ENCODE data around the gene PAPPA.

Gene PAPPA

DNA sequence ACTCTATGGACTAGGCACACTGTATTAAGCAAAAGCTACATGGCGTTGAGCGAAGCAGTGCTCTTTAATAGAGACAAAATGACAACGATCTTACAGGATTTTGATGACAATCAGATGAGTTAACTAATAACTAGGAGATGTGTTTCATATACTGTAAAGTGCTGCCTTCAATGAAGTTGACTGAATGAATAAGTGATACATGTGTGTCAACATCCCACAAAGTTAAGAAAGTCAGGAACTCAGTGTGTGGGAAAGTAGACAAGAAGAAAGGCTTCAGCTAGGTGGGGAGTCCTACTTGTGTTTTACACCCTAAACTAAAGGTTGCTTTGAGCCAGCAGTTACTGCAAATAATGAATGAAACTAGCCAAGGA is 79.6 kb downstream of the PAPPA start:
- DNase-seq, result no peak

DNA sequence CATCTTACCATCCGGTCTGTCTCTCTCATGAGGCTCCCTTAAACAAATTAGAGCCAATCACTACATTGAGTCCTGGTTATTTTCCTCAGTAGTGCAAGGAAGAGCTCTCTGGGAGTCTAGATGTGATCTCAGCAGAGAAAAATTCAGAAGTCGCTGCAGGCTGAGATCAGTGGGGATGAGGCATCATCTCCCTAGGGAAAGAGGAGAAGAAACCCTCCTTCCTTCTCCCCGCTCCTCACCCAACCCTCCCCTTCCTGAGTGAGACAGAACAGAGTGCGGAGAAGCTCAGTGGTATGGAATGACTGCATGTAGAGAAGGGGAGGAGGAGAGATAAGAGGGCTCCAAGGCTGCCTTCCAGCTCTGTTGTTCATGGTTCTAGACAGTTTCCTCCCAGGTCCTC is 80.5 kb downstream of the PAPPA start:
- DNase-seq, result no peak

DNA sequence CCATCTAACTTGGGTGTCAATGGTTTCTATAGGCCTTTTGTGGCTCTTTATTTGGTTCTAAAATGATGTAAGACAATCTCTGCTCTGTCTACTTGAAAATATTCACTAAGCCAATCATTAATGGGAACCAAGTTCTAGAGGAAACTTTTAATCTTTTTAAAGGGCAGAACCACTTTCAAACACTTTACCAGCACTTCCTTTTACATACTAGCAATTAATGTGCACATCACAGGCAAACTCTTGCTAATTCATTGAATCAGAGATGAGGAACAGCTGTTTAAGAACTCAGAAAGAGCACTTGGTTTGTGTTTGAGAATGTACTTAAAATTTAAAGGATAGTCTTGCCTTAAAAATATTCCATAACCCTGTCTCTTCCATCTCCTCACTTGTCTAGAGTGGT is 83.4 kb downstream of the PAPPA start:
- no peak for DNase-seq

DNA sequence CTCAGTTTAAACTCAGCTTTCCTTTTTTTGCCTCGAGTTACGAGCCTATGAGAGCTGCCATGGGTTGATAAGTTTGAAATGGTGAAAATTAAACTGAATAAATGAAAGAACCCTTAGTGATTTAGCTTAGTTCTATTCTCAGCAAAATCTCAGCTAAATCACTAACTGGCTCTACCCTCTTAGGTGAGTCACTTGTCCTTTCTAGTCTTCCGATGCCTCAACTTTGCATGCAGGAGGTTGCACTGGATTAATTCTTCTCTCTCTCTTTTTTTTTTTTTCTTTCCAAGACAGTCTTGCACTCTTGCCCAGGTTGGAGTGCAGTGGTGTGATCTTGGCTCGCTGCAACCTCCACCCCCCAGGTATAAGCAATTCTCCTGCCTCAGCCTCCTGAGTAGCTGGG is 83.9 kb downstream of the PAPPA start:
- DNase-seq, result no peak

DNA sequence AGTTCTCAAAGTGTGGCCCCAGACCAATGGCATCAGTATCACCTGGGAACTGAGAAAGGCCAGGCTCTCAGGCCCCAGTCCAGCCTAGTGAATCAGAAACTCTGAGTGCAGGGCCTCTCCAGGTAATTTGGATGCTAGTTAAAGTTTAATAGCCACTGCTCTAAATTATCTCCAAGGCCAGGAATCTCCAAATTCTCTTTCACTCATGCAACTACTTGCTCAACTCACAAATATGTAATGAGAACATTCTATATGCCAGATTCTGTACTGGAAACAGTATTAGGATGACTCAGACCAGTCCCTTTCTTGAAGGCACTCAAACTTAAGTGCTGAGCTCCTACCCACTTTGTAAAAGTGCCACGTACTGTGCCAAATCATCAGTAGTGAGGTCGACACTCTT is 84.6 kb downstream of the PAPPA start:
- DNase-seq, result no peak

DNA sequence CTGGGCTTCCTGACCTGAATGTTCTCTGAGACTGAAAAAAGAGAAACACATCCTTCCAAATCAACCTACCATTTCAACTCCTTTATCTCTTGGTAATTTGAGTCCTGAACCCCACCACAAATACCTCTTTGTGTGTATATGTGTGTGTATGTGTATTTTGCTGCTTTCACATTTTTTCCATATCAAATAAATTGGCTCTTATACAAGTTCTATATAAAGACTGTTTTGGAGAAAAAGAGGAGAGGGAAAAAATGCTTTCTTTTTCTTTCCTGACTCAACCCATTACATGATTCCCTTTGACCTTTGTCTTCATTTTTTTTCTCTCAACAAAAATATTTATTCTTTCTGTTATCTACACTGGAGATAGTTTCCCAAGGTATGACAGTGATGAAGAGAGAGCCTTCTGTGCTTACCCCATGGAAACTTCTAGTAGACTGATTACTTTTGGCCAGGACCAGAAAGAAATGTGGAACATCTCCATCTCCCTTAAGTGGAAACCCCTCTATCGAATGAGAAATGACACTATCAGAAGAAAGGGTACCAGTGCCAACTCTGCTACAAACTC is 85.3 kb downstream of the PAPPA start:
- no peak for DNase-seq

DNA sequence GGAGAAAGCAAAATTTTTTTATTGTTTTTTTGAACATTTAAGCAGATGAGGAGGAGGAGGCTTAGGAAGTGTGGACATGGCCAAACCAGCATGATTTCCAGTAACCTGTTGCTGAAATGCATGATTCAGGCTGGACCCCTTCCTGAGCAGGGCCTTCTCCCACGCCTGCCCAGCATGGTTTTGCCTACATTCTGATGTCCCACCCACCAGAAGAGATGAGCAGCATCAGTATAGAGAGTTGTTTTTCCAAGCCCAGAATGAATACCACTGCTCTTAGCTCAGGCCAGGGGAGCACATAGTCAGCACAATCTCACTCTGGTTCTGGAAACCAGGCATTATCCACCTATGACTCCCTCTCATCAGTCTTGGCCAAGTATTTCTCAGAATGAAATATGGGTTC is 90.1 kb downstream of the PAPPA start:
- DNase-seq, result no peak

DNA sequence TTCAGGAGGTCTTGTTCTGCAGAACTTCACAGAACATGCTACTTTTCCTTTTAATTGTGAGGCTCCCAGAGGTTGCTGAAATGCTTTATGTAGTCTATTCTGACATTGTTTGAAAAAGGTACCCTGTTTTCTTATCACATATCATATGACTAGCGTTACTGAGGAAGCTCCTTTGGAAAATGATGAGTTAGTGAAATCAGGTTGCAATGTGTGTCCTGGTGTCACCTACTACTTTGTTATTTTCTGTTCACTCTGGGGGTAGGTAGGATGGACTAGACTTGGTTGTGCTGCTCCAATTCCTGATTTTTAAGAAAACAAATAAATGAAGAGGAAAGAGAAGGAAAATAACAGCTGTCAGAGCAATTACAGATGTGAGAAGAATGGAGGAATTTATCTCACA is 93.7 kb downstream of the PAPPA start:
- DNase-seq, result no peak

DNA sequence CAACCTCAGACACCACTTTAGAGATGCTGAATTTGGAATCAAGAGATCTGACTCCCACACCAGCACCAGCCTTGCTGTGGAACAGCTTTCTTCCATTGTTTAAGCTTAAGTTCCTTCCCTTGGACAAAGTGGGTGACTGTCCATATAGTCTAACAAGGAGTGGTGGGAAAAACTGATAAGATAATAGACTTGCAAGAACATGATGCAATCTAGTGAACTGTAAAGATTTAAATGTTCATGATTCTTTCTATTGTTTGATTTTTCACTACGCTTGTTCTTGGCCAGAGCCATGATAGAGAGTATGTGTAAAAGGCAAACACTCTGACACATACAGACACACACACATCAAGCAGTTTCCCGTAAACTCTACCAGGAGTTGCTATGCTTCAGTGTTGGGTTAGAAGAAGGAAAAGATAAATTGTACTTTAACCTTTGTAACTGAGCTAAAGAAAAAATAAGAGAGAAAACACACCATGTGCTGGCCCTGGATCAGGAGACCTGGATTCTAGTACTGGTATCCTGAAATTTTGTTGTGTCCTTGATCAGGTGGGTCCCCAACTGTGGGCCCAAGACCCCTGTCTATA is 94.3 kb downstream of the PAPPA start:
- no peak for DNase-seq

DNA sequence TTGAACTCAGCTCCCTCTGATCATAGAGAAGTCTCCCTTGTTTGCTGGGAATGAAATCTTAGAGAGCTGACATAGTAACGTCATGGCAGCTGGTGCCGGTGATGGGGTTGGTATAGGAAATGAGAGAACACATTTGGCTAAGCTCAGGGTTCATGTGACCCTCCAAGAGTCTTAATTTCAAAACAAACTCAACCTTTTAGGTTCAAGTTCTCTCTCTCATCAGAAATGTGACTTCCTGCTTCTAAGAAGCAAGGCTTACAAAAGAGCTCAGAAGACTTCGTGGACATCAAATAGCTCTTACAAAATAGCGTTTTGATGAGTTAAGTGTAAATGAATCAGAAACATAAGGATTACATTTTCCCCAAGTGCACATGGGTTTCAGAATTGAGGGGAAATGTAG is 97.3 kb downstream of the PAPPA start:
- no peak for DNase-seq

DNA sequence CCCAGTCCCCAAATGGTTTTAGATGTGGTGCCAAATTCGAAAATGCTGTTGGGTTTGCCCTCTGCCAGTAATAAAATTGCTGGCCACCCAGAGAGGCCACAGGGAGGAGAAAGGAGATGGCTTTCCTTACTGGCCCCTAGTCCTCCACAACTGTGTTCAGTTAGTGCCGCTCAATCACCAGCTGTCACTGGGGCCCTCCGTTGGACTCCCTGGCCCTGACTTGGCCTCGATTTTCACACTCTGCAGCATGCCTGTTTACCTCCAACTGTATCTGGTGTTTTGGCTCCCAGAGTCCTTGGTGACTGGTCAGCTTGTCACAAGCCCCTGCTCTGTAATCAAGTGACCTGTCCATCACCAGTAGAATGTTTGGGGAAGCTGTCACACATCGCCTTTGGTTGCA is 97.8 kb downstream of the PAPPA start:
- DNase-seq, result no peak

DNA sequence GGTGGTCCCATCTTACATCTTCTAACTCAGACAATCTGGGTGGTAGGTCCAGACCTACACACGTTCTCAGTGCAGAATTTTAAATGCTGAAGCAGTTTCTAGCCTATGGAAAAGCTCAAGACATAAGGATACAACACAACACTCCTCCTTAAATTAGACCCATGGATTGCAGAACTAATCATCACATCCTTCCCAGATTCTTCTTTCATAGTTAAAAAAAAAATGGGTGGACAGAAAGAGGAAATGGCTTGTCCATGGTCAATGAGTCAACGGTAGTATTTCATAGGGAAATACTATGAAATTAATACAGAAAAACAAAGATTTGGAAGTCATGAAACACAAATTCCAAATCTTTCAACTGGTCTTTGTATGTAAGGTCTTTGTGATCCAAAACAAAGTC is 106.9 kb downstream of the PAPPA start:
- no peak for DNase-seq

DNA sequence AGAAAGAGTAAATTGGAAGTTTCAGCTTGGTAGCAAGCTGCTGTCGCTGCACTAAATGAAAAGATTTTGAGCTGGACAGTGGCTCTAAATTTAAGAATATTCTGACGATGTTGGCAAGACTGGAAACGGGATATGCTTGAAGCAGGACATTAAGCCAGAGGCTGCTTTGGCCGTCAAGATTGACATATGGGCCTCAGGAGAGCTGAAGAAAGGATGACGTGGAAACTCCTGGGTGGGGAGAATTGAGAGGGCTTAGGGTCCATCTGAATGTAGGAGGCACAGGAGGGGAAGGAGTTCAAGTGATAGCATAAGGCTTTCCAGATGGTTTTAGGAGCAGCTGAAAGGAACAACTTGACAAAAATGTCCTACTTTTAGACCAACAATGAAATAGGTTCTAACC is 108.9 kb downstream of the PAPPA start:
- DNase-seq, result no peak

DNA sequence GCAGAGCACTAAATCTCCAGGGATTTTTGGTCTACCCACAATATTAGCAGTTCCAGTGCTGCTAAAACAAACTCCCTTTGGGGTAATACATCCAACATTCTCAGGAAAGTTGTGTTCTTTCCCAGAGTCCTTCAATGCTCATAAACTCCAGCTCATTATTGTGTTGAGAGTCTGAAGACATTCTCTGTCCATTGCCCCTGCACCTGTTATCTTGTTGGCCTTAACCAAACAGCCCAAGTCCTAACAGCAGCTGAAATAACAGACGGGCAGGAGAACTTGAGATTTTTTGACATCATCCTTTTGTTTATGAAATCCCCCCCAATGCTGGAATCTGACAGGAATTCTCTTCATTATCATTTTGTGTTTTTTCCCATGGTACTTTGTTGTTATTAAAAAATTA is 110.8 kb downstream of the PAPPA start:
- no peak for DNase-seq

DNA sequence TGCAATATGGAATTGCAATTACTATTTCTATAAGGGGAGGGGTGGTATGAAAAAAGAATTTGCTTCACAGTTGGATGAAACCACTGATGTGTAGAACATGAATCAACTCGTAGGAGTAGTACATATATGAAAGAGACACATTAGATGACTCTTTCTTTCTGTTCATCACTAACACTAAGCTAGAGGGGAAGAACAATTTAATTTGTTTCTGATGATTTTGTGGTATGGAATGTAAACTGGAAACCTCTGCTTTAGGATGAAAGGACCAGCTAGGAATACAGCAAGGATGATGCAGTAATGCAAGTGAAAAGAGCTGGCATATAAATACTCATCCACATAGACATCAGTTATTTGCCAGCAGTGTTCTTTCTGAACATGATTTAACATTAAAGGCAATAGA is 113.4 kb downstream of the PAPPA start:
- no peak for DNase-seq

DNA sequence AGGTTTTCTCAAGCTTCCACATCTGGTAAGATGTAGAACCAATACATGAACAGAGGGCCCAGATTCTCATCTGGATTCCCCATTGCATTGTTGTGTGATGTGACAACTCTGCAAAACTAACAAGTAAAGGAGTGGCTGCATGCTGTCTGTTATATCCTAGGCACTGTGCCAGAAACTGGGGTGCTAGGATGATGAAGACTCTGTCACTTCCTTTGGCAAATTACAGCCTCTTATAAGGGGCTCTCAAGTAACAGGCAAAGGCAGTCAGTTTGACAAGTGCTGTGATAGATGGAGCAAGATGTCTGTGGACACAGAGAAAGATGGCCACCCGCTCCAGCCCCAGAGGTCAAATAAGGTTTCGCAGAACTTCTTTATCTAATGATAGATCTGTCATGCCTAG is 115.7 kb downstream of the PAPPA start:
- no peak for DNase-seq

DNA sequence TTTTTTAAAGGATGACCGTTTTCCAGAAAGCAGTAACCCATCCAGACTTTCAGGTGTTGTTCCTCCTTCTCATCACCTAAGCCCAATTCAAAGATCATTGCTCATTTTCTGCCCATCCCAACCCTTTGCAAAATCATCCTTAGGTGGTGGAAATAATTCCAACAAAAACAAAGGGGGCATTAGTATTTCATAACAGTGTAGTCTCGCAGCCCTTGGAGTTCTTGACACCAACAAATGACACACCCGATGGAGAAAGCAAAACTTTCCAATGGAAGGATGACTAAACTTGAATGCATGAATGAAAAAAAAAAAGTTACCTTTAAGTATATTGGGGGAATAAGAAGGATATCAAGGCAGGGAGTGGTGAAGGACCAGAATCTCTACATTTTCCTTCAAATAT is 117.0 kb downstream of the PAPPA start:
- DNase-seq, result no peak

DNA sequence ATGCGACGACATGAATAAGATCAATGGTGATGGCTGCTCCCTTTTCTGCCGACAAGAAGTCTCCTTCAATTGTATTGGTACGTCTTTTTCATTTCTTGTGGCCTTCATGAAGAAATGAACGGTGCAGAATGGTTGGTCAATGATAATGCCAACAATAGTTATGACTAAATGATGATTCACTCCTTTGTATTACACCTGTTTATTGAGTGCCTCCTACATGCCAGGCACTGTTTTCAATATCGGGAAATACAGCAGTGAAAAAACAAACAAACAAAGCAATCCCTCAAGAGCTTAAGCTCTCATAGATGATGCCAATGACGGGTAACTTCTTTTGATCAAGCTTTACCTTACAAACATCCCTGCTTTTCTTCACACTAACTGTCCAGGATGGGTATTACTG is 117.7 kb downstream of the PAPPA start:
- DNase-seq, result no peak

DNA sequence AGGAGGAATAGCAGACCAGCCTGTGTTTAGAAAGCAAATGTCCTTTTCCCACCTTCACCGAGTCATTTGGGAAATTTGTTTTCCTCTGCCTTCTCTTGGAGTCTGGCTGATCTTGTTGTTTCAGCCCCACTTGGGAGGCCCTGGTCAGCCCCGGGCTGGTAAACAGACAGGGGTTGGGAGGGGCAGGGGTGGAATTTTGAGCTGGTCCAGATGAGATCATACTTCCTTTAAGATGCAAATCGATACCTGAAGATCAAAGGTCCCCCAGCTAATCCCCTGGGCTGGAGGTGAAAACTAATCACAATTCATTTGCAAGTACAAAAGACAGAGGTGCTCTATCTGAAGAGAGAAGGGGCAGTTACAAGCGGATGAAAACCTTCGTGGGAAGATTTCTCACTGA is 118.4 kb downstream of the PAPPA start:
- no peak for DNase-seq

DNA sequence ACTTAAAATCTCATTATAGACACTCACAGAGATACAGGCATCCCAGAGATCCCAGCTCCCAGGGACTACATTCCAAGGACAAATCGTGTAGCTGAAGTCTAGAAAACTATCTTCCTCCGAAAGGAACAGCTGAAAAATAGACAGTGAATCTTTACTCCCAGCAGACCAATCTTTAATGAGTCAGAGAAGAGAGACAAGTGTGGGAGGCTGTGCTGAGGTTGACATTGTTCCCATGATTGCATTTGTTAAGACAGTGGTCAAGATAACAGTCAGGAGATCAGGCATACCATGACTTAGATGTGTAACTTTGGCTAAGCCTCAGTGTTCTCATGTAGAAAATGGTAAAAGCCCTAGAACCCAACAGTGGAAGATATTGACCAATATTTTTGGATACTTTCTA is 120.7 kb downstream of the PAPPA start:
- DNase-seq, result no peak

DNA sequence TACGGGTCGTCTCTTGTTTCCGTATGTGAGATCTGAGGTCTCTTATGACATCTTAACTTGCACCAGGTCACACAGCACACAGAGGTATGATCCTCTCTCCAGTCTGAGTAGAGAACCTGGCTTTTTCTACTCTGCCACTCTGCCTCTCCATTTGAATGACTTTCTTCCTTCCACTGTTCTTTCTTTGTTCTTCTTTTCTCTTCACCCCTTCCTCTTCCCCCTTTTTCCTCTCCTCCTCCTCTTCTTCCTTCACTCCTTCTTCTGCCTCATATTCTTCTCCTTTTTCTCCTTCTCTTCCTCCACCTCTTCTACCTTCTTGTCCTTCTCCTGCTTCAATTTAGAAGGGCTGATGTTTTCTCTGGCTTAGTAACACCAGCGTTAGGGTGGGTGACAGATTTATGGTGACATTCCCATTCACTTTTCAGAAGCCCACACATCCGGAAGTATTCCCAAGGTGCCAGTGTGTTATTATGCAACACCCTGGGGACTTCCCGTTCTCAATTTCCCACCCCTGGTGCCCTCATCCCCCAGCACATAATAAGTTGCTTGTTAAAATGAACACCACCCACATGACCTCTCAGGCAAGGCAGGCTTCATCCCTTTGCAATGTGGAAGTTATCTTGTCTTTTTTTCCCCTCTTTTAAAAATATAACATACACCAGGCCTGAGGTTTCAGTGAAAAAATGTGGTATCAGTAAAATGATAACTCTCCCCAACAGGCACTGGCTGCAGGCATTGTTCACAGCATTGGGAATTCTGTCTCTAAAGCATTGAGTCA is 122.0 kb downstream of the PAPPA start:
- no peak for DNase-seq

DNA sequence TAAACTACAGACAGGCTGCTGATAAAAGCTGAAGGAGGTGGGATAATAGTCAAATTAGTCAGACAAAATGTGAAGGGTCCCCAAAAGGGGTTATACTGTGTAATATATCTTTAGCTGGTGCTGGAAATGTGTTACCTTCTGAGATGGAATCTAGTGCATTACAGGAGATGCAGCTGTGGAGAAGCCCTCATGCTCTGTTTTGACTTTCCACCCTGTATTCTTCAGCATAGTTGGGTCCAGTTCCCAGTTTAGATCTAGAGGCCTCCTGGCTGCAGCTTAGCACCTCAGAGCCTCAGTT is 122.6 kb downstream of the PAPPA start:
- DNase-seq, result no peak

DNA sequence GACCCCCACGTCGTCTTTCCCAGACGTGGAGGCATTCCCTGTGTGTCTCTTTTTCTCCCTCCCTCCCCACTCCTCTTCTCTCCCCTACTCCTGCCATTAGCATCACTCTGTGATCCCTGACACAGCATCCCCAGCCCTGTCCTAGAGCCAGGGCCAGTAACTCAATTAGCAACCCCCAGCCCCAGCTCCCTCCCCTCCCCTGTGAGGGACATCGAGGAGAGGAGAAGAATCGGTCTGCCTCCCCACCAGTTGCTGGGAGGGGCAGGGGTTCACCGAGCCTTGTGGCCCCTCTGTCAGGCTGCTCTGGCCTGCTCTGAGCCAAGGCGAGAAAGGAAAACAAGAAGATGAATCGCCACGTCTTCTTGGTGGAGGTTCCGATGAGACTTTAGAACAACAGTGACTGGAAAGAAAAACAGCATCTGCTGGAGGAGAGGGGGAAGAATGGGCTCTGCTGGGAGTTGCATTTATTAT is 123.1 kb downstream of the PAPPA start:
- DNase-seq, result no peak

DNA sequence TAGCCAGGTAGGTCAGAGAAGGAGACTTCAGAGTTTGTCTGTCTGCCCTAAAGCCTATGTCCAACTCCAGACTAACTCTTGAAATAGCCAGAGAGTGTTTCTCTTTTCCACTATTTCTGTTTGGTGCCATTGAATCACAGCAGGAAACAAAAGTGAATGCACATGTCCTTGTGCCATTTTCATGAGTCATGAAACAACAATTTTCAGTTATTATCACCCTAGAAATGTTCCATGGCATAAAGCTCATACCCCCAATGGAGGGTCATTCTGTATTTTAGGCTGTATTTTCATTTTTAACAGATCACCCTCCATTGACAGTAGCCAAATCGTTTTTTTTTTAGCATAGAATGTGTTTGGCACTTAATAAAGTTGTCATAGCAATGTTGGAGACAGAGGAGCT is 124.7 kb downstream of the PAPPA start:
- DNase-seq, result no peak

DNA sequence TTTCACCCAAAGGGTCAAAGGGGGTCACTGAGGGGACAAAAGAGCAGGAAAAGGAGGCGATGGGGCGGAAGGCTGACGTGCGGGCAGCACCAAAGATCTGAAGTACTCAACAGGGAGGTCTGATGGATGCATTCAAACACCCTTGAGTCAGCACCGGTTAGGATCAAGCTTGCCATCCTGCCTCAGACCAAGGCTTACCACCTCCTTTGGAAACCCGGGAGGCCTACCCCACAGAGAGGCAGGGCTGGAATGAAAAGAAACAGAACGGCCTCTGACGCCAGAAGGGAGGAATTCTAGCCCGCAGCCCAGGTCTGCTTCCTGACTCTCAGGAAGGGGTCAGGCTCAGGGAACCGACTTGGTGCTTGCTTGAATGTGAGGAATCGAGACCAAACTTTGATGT is 125.6 kb downstream of the PAPPA start:
- no peak for DNase-seq

Measured in RPMI8226 (cell line).